MM.1S (cell line): ENCODE results near the gene ZSCAN31.

ENCODE experiments used
- DNase-seq: peaks from one replicate; pipeline ENCODE4 v3.0.0-alpha.2; 2015
- H2AFZ ChIP-seq: fragments of 300-600 bp; sonication (generic); 2 replicates; pipeline ENCODE4 v1.6.0; 2016; ENCODE audit warnings: antibody characterized with exemption, low read length
- H3F3A ChIP-seq: fragments of 300-600 bp; sonication (generic); 2 replicates; pipeline ENCODE4 v1.6.1; 2016; ENCODE audit warnings: mild to moderate bottlenecking, antibody characterized with exemption, low read length, moderate library complexity, mixed read lengths; ENCODE audit not compliant: insufficient read depth
- H3K27ac ChIP-seq: fragments of 300-600 bp; sonication (generic); 2 replicates; pipeline ENCODE4 v1.5.1; 2016; ENCODE audit warnings: mild to moderate bottlenecking, low read length
- H3K27me3 ChIP-seq: fragments of 300-600 bp; sonication (generic); replicated peaks from 2 replicates; pipeline ENCODE4 v1.6.0; 2016; ENCODE audit warnings: low read length; ENCODE audit not compliant: insufficient read depth
- H3K36me3 ChIP-seq: fragments of 300-600 bp; sonication (generic); replicated peaks from 2 replicates; pipeline ENCODE4 v1.6.1; 2016; ENCODE audit warnings: mild to moderate bottlenecking, low read length, mixed read lengths; ENCODE audit not compliant: insufficient read depth
- H3K4me1 ChIP-seq: fragments of 300-600 bp; sonication (generic); 2 replicates; pipeline ENCODE4 v1.6.1; 2016; ENCODE audit warnings: low read length, mixed read lengths
- H3K4me2 ChIP-seq: fragments of 300-600 bp; sonication (generic); 2 replicates; pipeline ENCODE4 v1.6.0; 2016; ENCODE audit warnings: low read depth, low read length
- H3K4me3 ChIP-seq: fragments of 300-600 bp; sonication (generic); 2 replicates; pipeline ENCODE4 v1.5.1; 2016; ENCODE audit warnings: low read length, mixed read lengths
- H3K79me2 ChIP-seq: fragments of 300-600 bp; sonication (generic); 2 replicates; pipeline ENCODE4 v1.6.1; 2016; ENCODE audit warnings: mixed run types, low read length, mixed read lengths
- H3K9ac ChIP-seq: fragments of 300-600 bp; sonication (generic); 2 replicates; pipeline ENCODE4 v1.6.1; 2016; ENCODE audit warnings: low read length, mixed read lengths
- H3K9me2 ChIP-seq: fragments of 300-600 bp; sonication (generic); replicated peaks from 2 replicates; pipeline ENCODE4 v1.6.1; 2016; ENCODE audit warnings: mild to moderate bottlenecking, low read length, mixed read lengths; ENCODE audit not compliant: insufficient read depth
- H3K9me3 ChIP-seq: fragments of 300-600 bp; sonication (generic); replicated peaks from 2 replicates; pipeline ENCODE4 v1.6.1; 2016; ENCODE audit warnings: mild to moderate bottlenecking, low read length, mixed read lengths; ENCODE audit not compliant: insufficient read depth
- H4K20me1 ChIP-seq: fragments of 300-600 bp; sonication (generic); 2 replicates; pipeline ENCODE4 v1.6.1; 2016; ENCODE audit warnings: mild to moderate bottlenecking, low read length, moderate library complexity, mixed read lengths; ENCODE audit not compliant: insufficient read depth
- CTCF ChIP-seq: fragments of 300-600 bp; sonication (generic); IDR thresholded peaks from 2 replicates; pipeline ENCODE4 v1.5.1; 2016; ENCODE audit warnings: antibody characterized with exemption, low read length, mixed read lengths
- EZH2 ChIP-seq: fragments of 300-600 bp; sonication (generic); optimal IDR thresholded peaks from 2 replicates; pipeline ENCODE3; 2017; ENCODE audit warnings: low read depth, mild to moderate bottlenecking, antibody characterized with exemption, low read length, mixed read lengths
- EZH2phosphoT487 ChIP-seq: fragments of 300-600 bp; sonication (generic); IDR thresholded peaks from 2 replicates; pipeline ENCODE4 v1.6.1; 2018; ENCODE audit warnings: antibody characterized with exemption, low read length

ZSCAN31 gene

GRCh38 chr6:28345201-28345600 lies 9.3 kb upstream of the ZSCAN31 start:
- H3K27me3 ChIP-seq = peaks cover 4% of the 10 kb centered on the region; the same call in 1 of the 2 replicates
- no peak overlapping the region for H3K9ac ChIP-seq
- no peaks in the 10 kb centered on the region; the same call in 1 of the 2 replicates for H3F3A ChIP-seq
- H3K4me2 ChIP-seq = no peak overlapping the region
- no peaks in the 10 kb centered on the region for H3K36me3 ChIP-seq
- no peaks in the 10 kb centered on the region for H3K9me2 ChIP-seq
- TF ChIP-seq CTCF = no peak
- TF ChIP-seq EZH2phosphoT487 = no peak
- TF ChIP-seq EZH2 = no peak
- H2AFZ ChIP-seq = no peak overlapping the region
- peaks cover 4% of the 10 kb centered on the region for H3K79me2 ChIP-seq
- H3K9me3 ChIP-seq = no peaks in the 10 kb centered on the region
- no peaks in the 10 kb centered on the region for H4K20me1 ChIP-seq
- DNase-seq = no peak
- no peak overlapping the region for H3K27ac ChIP-seq
- no peaks in the 10 kb centered on the region for H3K4me1 ChIP-seq
- H3K4me3 ChIP-seq = no peak overlapping the region

- Histone ChIP-seq H3K4me1 (no peaks in the 10 kb centered on the region), H3K36me3 (no peaks in the 10 kb centered on the region)
- TF ChIP-seq EZH2 = no peak
- TF ChIP-seq EZH2phosphoT487 = no peak
- no peak for TF ChIP-seq CTCF
Observed at GRCh38 chr6:28343898-28344677, 8.1 kb upstream of the ZSCAN31 start.

GRCh38 chr6:28340310-28341095 lies 4.6 kb upstream of the ZSCAN31 start:
- Histone ChIP-seq H3K9ac (no peak overlapping the region), H3F3A (no peaks in the 10 kb centered on the region; the same call in none of the 2 replicates), H3K79me2 (no peaks in the 10 kb centered on the region), H3K4me1 (peaks cover 9% of the 10 kb centered on the region), H3K36me3 (no peaks in the 10 kb centered on the region), H3K4me3 (no peak overlapping the region), H4K20me1 (no peaks in the 10 kb centered on the region), H3K27ac (no peak overlapping the region), H3K9me2 (no peaks in the 10 kb centered on the region), H3K9me3 (no peaks in the 10 kb centered on the region), H2AFZ (no peak overlapping the region; the same call in 1 of the 2 replicates), H3K27me3 (no peaks in the 10 kb centered on the region), H3K4me2 (peak overlapping the region; percentile 8; the same call in 1 of the 2 replicates)
- TF ChIP-seq EZH2 = no peak
- TF ChIP-seq CTCF = no peak
- no peak for TF ChIP-seq EZH2phosphoT487
- peak; percentile 54 for DNase-seq

More at GRCh38 chr6:28343898-28344677, 8.1 kb upstream of the ZSCAN31 start:
- DNase-seq = no peak
- H3K4me3 ChIP-seq = no peak overlapping the region
- H3F3A ChIP-seq = no peaks in the 10 kb centered on the region; the same call in 1 of the 2 replicates
- no peak overlapping the region for H3K9ac ChIP-seq
- H3K79me2 ChIP-seq = no peaks in the 10 kb centered on the region
- no peaks in the 10 kb centered on the region for H4K20me1 ChIP-seq
- H3K9me3 ChIP-seq = no peaks in the 10 kb centered on the region
- no peak overlapping the region for H3K4me2 ChIP-seq
- H2AFZ ChIP-seq = no peak overlapping the region
- no peaks in the 10 kb centered on the region for H3K9me2 ChIP-seq
- no peak overlapping the region for H3K27ac ChIP-seq
- peaks cover 4% of the 10 kb centered on the region; the same call in 1 of the 2 replicates for H3K27me3 ChIP-seq
